ENCODE data around the gene NR1D2. TPM values are rescaled to one million over a fixed set of nuclear protein-coding genes. Genes with fewer than 3 reads are reported as not detected.

NR1D2 gene
- total RNA-seq, 1 experiment from 2014 or later = 24.0 TPM

DNA sequence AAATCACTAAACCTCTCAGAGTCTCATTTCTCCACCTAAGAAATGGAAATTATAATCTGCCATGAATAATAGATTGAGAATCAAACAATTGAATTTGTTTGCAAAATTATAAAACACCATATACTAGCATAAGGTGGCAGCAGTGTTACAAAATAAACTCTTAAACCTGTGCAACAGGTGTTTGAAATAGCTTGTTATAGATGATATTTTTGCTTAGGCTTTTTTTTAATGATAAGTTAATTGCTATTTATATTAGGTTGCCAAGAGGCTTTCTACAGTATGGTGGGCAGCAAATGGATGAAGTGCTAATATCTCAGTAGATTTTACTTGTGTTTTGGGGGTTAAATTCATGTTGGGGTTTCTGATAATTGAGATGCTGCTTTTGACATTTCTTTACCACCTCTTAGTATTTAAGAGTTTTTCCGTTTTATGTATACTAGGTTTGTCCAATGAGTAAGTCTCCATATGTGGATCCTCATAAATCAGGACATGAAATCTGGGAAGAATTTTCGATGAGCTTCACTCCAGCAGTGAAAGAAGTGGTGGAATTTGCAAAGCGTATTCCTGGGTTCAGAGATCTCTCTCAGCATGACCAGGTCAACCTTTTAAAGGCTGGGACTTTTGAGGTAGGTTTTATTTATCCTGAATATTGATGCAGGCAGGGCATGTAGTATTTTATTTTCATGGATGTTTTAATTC, 19.6 kb downstream of the NR1D2 start:
- H3K79me1 ChIP-seq (ENCODE audit: insufficient read depth, low read depth, low read length, poor library complexity, severe bottlenecking) = peaks cover 2% of the 10 kb centered on the region
- DNase-seq = no peak
- H2BK15ac ChIP-seq (ENCODE audit: low read depth, low read length) = no peak overlapping the region
- no peak overlapping the region for H3K18ac ChIP-seq (ENCODE audit: insufficient read length, low read depth, low read length)
- no peaks in the 10 kb centered on the region for H3K23me2 ChIP-seq (ENCODE audit: insufficient read length, low read depth, low read length, poor library complexity, severe bottlenecking)
- Mint-ChIP-seq H3K4me3 (no peak overlapping the region), H3K27ac (no peak overlapping the region; a peak in 1 of 7 replicates), H3K9me3 (no peaks in the 10 kb centered on the region), H3K36me3 (ENCODE audit: insufficient read depth in 1 of 3, low read depth in 3 of 3) (peaks cover 19 to 71% (median 68%) of the 10 kb centered on the region in 3 experiments; a peak in 6 of 7 replicates), H3K27me3 (ENCODE audit: low read depth) (no peaks in the 10 kb centered on the region), H3K4me1 (no peaks in the 10 kb centered on the region; a peak in 1 of 4 replicates)
- H2AK5ac ChIP-seq (ENCODE audit: insufficient read length, low read length) = no peak overlapping the region
- no peak overlapping the region for H2BK12ac ChIP-seq (ENCODE audit: insufficient read length, low read depth, low read length)
- WGBS (ENCODE audit: extremely low coverage, insufficient read length, low lambda C conversion rate) = no CpG with 5 or more reads among the region's 3 CpGs
- H4K8ac ChIP-seq (replicated peaks; ENCODE audit: insufficient read length, low read depth, low read length) = no peak overlapping the region
- no peak overlapping the region for H3K9ac ChIP-seq (ENCODE audit: extremely low read depth, insufficient read length, low read length)
- no peak overlapping the region for H2BK120ac ChIP-seq (ENCODE audit: low read depth, low read length, poor library complexity, severe bottlenecking)
- H3T11ph ChIP-seq (ENCODE audit: low read length) = no peak overlapping the region
- H3K14ac ChIP-seq (ENCODE audit: insufficient read depth, low read length) = no peak overlapping the region
- H2BK20ac ChIP-seq (ENCODE audit: low read depth, low read length, poor library complexity, severe bottlenecking) = no peak overlapping the region
- H3K4ac ChIP-seq (ENCODE audit: low read depth, low read length) = no peak overlapping the region
- no peak overlapping the region for H3K27ac ChIP-seq (ENCODE audit: insufficient read length, low read depth, low read length)
- H4K5ac ChIP-seq (ENCODE audit: insufficient read length, low read depth, low read length) = no peak overlapping the region
- H3K9me3 ChIP-seq (ENCODE audit: control insufficient read depth, low read depth, low read length) = no peaks in the 10 kb centered on the region
- no peaks in the 10 kb centered on the region for H3K4me1 ChIP-seq (ENCODE audit: insufficient read depth, low read length)
- no peak overlapping the region for H3K23ac ChIP-seq (ENCODE audit: insufficient read length, low read depth, low read length)
- H3K4me2 ChIP-seq (ENCODE audit: insufficient read depth, insufficient read length, low read length) = no peak overlapping the region
- H2AFZ ChIP-seq (ENCODE audit: low read length) = no peak overlapping the region
- no peaks in the 10 kb centered on the region for H4K20me1 ChIP-seq (ENCODE audit: control insufficient read depth, insufficient read depth, insufficient read length)
- H3K56ac ChIP-seq (ENCODE audit: insufficient read length, low read depth, low read length) = no peak overlapping the region
- no peak overlapping the region for H2BK5ac ChIP-seq (ENCODE audit: insufficient read length, low read length)
- H3K27me3 ChIP-seq (ENCODE audit: insufficient read depth, low read length) = no peaks in the 10 kb centered on the region
- H4K91ac ChIP-seq (ENCODE audit: insufficient read length, low read depth, low read length) = no peak overlapping the region
- TF ChIP-seq, protein P1, sequence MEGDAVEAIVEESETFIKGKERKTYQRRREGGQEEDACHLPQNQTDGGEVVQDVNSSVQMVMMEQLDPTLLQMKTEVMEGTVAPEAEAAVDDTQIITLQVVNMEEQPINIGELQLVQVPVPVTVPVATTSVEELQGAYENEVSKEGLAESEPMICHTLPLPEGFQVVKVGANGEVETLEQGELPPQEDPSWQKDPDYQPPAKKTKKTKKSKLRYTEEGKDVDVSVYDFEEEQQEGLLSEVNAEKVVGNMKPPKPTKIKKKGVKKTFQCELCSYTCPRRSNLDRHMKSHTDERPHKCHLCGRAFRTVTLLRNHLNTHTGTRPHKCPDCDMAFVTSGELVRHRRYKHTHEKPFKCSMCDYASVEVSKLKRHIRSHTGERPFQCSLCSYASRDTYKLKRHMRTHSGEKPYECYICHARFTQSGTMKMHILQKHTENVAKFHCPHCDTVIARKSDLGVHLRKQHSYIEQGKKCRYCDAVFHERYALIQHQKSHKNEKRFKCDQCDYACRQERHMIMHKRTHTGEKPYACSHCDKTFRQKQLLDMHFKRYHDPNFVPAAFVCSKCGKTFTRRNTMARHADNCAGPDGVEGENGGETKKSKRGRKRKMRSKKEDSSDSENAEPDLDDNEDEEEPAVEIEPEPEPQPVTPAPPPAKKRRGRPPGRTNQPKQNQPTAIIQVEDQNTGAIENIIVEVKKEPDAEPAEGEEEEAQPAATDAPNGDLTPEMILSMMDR (conservative IDR thresholded peaks at IDR 0.05) = no peak
- H3K79me2 ChIP-seq (ENCODE audit: insufficient read depth, low read length) = no peaks in the 10 kb centered on the region
